Measurements from ENCODE around the gene SYNGR3. TPM values are rescaled to one million over a fixed set of nuclear protein-coding genes. Genes with fewer than 3 reads are reported as not detected.

SYNGR3 gene
- total RNA-seq, 1 experiment from 2014 or later: 0.68 TPM

DNA sequence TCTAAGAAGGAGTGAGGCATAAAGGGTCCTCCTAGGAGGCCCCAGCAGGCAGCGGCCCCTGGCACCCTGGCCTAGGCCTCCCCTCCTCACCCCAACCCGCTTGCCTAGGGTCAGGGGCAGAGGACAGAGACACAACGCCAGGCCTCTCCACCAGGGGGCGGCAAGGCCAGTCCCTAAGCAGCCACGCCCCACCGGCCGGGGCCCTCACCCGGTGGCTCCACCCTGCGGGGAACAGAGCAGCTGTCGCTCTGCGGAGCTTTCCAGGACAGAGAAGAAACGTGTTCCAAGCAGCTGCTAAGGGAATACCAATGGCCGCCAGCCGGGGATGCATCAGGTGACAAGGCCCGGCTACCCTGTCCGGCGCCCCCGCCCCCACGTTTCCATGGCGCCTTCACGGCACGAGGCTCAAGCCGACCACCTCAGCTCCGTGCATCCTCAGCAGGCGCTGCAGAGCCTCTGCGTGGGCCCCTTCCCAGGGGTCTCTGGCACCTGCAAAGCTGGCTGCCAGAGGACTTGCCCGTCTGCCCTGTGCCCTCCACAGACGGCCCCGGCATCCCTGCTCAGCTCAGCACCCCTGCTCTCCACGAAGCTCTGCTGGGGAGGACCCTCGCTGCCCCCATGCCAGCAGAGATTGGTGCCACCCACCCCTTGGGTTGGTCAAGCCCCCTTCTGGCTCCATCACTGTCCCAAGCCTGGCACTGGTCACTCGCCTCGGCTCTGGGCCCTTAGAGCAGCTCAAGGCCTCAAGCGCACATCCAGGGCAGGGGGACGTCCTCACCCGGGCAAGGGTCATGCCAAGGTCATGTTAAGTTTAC is 14.3 kb downstream of the SYNGR3 start:
- Mint-ChIP-seq H3K27me3 (ENCODE audit: insufficient read depth, unreplicated experiment) (no peaks in the 10 kb centered on the region), H3K4me1 (ENCODE audit: insufficient read depth, unreplicated experiment) (peaks cover 17% of the 10 kb centered on the region), H3K27ac (ENCODE audit: low read depth, unreplicated experiment) (peak overlapping the region; percentile 59), H3K4me3 (ENCODE audit: unreplicated experiment) (no peak overlapping the region), H3K36me3 (ENCODE audit: insufficient read depth, unreplicated experiment) (peaks cover 54% of the 10 kb centered on the region), H3K9me3 (ENCODE audit: unreplicated experiment) (no peaks in the 10 kb centered on the region)
- intact Hi-C loops (cut with micrococcal nuclease): no loop called here
- peak; percentile 92 for TF ChIP-seq CTCF (IDR thresholded peaks at IDR 0.05; ENCODE audit: unreplicated experiment)
- CTCF ChIA-PET: interaction anchor here (0.6 to 2.8 kb wide), 22 partner anchors 9 to 259 kb away, joined by 3 to 13 read pairs (median 4); partner anchors contain the start of genes RAB26 and RPS2
- BruUV-seq (replicated peaks): no TSS peak
- POLR2A ChIA-PET: interaction anchor here (0.6 to 2.5 kb wide), 8 partner anchors 9 to 1447 kb away, joined by 3 to 18 read pairs (median 4); partner anchors contain the start of gene RPS2
- peak; percentile 85 for DNase-seq (ENCODE audit: unreplicated experiment)

DNA sequence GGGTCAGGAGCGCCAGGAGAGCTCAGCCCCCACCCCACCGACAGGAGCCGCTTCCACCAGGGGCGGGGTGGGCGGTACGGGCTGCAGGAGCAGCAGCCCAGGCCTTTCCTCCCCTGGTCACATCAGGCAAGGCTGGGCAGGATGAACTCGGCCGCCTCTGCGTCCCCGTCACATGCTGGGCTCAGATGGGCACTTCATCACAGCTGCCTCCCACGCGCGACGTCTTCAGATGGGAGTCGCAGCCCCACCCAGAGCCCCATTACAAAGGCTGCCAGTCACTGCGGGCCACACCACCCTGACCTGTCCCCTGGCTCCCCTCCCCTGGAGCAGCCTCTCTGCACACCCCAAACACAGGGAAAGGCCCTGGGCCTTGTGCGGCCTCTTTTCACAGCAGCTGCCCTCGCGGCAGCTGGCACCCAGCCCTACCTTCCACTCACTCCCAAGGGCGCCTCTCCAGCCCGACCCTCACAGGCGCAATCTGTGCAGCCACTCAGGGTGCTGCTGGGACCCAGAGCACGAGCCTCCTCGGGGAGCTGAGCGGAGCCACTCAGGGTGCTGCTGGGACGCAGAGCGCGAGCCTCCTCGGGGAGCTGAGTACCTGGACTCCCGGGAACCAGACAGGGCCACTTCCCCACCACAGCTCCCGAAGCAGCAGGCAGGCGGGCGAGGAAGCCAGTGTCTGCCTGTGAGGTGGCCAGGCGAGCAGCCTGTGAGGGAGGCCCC is 15.2 kb downstream of the SYNGR3 start:
- CTCF ChIA-PET: interaction anchor here (0.5 to 2.8 kb wide), 14 partner anchors 8 to 230 kb away, joined by 3 to 13 read pairs (median 4); partner anchors contain the start of genes NOXO1 and RAB26
- intact Hi-C loops (cut with micrococcal nuclease): no loop called here
- POLR2A ChIA-PET: interaction anchor here (0.6 to 2.5 kb wide), 6 partner anchors 10 to 508 kb away, joined by 3 to 18 read pairs (median 3); partner anchors contain the start of genes RPS2 and TBL3
- no TSS peak for BruUV-seq (replicated peaks)
- Mint-ChIP-seq H3K4me1 (ENCODE audit: insufficient read depth, unreplicated experiment) (peaks cover 17% of the 10 kb centered on the region), H3K27ac (ENCODE audit: low read depth, unreplicated experiment) (peak overlapping the region; percentile 59), H3K4me3 (ENCODE audit: unreplicated experiment) (no peak overlapping the region), H3K27me3 (ENCODE audit: insufficient read depth, unreplicated experiment) (no peaks in the 10 kb centered on the region), H3K36me3 (ENCODE audit: insufficient read depth, unreplicated experiment) (peaks cover 54% of the 10 kb centered on the region), H3K9me3 (ENCODE audit: unreplicated experiment) (no peaks in the 10 kb centered on the region)
- no peak for TF ChIP-seq CTCF (IDR thresholded peaks at IDR 0.05; ENCODE audit: unreplicated experiment)
- DNase-seq (ENCODE audit: unreplicated experiment): no peak

- TF ChIP-seq CTCF (IDR thresholded peaks at IDR 0.05; ENCODE audit: unreplicated experiment): no peak
- Mint-ChIP-seq H3K27ac (ENCODE audit: low read depth, unreplicated experiment) (no peak overlapping the region), H3K4me3 (ENCODE audit: unreplicated experiment) (peak overlapping the region; percentile 79), H3K27me3 (ENCODE audit: insufficient read depth, unreplicated experiment) (no peaks in the 10 kb centered on the region), H3K36me3 (ENCODE audit: insufficient read depth, unreplicated experiment) (peaks cover 48% of the 10 kb centered on the region), H3K4me1 (ENCODE audit: insufficient read depth, unreplicated experiment) (peaks cover 17% of the 10 kb centered on the region), H3K9me3 (ENCODE audit: unreplicated experiment) (no peaks in the 10 kb centered on the region)
- no peak for DNase-seq (ENCODE audit: unreplicated experiment)
- ChIA-PET CTCF (interaction anchor here (0.5 to 2.8 kb wide), 3 partner anchors 135 to 231 kb away, joined by 3 to 13 read pairs (median 4); no protein-coding TSS in a partner anchor), POLR2A (interaction anchor here (1.0 to 4.2 kb wide), 4 partner anchors 9 to 41 kb away, joined by 3 to 41 read pairs (median 10); partner anchors contain the start of genes RPS2 and TBL3)
- intact Hi-C loops (cut with micrococcal nuclease): no loop called here
- BruUV-seq (replicated peaks): no TSS peak
Observed at GRCh38 chr16:2005646-2006045, 15.9 kb downstream of the SYNGR3 start.

DNA sequence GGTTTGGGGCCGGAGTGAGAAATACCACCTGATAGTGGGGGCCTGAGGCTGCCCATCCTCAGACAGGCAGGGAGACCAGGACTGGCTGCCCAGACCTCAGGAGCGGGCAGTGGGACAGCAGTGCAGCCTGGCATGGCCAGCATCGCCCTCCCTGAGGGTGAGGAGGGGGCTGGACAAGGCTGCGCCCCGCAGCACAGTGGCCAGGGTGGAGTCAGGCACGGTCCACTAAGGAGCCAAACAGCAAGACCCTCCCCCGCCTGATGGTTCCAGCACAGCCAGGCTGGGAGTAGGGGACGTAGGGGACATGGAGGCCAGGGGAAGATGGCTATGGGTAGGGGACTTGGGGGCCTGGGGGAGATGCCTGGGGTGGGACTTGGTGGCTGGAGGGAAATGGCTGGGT is 16.5 kb downstream of the SYNGR3 start:
- intact Hi-C loops (cut with micrococcal nuclease): no loop called here

More for the DNA sequence above, 16.5 kb downstream of the SYNGR3 start:
- BruUV-seq (replicated peaks): no TSS peak
- no peak for TF ChIP-seq CTCF (IDR thresholded peaks at IDR 0.05; ENCODE audit: unreplicated experiment)
- peak overlapping the region; percentile 85 for H3K27ac Mint-ChIP-seq (ENCODE audit: low read depth, unreplicated experiment)
- DNase-seq (ENCODE audit: unreplicated experiment): no peak
- H3K27me3 Mint-ChIP-seq (ENCODE audit: insufficient read depth, unreplicated experiment): no peaks in the 10 kb centered on the region
- peaks cover 17% of the 10 kb centered on the region for H3K4me1 Mint-ChIP-seq (ENCODE audit: insufficient read depth, unreplicated experiment)
- ChIA-PET POLR2A (interaction anchor here (1.4 to 4.2 kb wide), 2 partner anchors 11 to 34 kb away, joined by 3 to 41 read pairs; partner anchors contain the start of gene TBL3), CTCF (no interaction called here)
- H3K36me3 Mint-ChIP-seq (ENCODE audit: insufficient read depth, unreplicated experiment): peaks cover 41% of the 10 kb centered on the region
- H3K4me3 Mint-ChIP-seq (ENCODE audit: unreplicated experiment): peak overlapping the region; percentile 79
- no peaks in the 10 kb centered on the region for H3K9me3 Mint-ChIP-seq (ENCODE audit: unreplicated experiment)
